SK-N-SH treated with all-trans-retinoic acid at 6 μM for 48 hours (cell line): ENCODE data around the gene VPS41.

Source experiments
- ARNTL ChIP-seq: fragments of 450-650 bp; formaldehyde crosslinking; IDR thresholded peaks from 2 replicates; pipeline ENCODE4 v1.5.0; 2020; ENCODE audit warnings: low read depth, mild to moderate bottlenecking, moderate library complexity, borderline replicate concordance
- TF ChIP-seq, protein P1 (sequence below): fragments of 250-450 bp; sonication (Bioruptor Pico); IDR thresholded peaks from 2 replicates; pipeline ENCODE4 v1.5.1; 2020; ENCODE audit warnings: low read depth, mild to moderate bottlenecking, moderate library complexity

DNA sequence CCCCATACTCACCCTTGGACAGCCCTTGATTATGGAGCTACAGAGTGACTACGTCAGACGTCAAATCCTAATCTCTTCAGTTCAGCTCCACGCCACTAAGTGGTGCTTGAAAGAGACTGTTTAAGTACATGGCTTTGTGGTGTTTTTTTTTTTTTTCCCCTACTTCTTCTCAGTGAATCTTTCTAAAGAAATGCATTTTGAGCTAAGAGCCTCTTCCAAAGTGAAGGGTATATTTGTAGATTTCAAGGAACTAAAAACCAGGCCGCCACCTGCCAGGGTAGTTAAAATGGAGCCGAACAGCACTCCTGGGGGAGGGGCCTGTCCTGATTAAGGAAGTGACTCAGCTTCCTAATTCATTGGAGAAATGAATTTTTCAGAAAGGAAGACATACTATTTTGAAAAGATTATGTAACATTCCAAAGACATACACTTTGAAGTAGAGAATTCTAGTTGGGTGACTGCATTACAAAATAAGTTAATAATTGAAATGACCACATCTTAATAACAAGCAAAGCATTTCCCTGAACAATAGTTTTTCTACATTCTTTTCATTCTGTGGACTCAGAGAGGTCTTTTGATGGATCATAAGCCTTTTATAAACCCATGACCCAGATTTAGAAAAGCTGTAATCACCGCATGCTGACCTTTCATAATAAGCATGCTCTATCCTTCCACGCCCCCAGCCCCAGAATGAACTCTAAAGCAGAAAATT lies 20.6 kb upstream of the VPS41 start:
- TF ChIP-seq ARNTL (CRISPR knock-in tag) = no peak
- TF ChIP-seq, protein P1, sequence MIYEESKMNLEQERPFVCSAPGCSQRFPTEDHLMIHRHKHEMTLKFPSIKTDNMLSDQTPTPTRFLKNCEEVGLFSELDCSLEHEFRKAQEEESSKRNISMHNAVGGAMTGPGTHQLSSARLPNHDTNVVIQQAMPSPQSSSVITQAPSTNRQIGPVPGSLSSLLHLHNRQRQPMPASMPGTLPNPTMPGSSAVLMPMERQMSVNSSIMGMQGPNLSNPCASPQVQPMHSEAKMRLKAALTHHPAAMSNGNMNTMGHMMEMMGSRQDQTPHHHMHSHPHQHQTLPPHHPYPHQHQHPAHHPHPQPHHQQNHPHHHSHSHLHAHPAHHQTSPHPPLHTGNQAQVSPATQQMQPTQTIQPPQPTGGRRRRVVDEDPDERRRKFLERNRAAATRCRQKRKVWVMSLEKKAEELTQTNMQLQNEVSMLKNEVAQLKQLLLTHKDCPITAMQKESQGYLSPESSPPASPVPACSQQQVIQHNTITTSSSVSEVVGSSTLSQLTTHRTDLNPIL (CRISPR knock-in tag) = no peak
